ENCODE measurements around the gene PYGB.
"Not testable (repeated sequence)": the region's sequence is repeated elsewhere in the genome, so short reads cannot be mapped to it uniquely, and the experiment has no call there.

The PYGB gene

GRCh38 chr20:25296094-25297093 is 48.5 kb downstream of the PYGB start:
- no peak for DNase-seq

GRCh38 chr20:25297141-25297905 is 49.4 kb downstream of the PYGB start:
- no peak for DNase-seq

- no peak for DNase-seq
Observed at GRCh38 chr20:25299806-25300205, 51.9 kb downstream of the PYGB start.

- DNase-seq, result peak in 1 of 3 donors; percentile 40
Observed at GRCh38 chr20:25300496-25301170, 52.7 kb downstream of the PYGB start.

GRCh38 chr20:25301357-25301920 is 53.6 kb downstream of the PYGB start:
- no peak for DNase-seq

GRCh38 chr20:25302596-25302995 is 54.7 kb downstream of the PYGB start:
- DNase-seq, result no peak

- DNase-seq, result no peak
Observed at GRCh38 chr20:25303292-25304024, 55.6 kb downstream of the PYGB start.

- no peak for DNase-seq
Observed at GRCh38 chr20:25304025-25304549, 56.2 kb downstream of the PYGB start.

- no peak for DNase-seq
Observed at GRCh38 chr20:25306991-25307903, 59.4 kb downstream of the PYGB start.

- DNase-seq, result no peak
Observed at GRCh38 chr20:25308083-25308491, 60.2 kb downstream of the PYGB start.

- peak; percentile 81 to 85 (median 82) for DNase-seq
Observed at GRCh38 chr20:25308671-25309394, 60.9 kb downstream of the PYGB start.

- peak; percentile 76 to 91 (median 90) for DNase-seq
Observed at GRCh38 chr20:25309395-25310267, 61.7 kb downstream of the PYGB start.

- DNase-seq, result peak; percentile 83 to 90 (median 90)
Observed at GRCh38 chr20:25310268-25310920, 62.5 kb downstream of the PYGB start.

- DNase-seq, result no peak
Observed at GRCh38 chr20:25310921-25311728, 63.2 kb downstream of the PYGB start.

- DNase-seq, result not testable (repeated sequence)
Observed at GRCh38 chr20:25312716-25313115, 64.8 kb downstream of the PYGB start.

GRCh38 chr20:25313593-25313992 is 65.7 kb downstream of the PYGB start:
- peak in 2 of 3 donors; percentile 41 to 63 for DNase-seq

Data from suppressor macrophage treated with lipopolysaccharide for 1 hour (primary cell).